ENCODE measurements around the gene CRACR2A.

GRCh38 chr12:3597526-3598210 lies 155.2 kb downstream of the CRACR2A start:
- TF ChIP-seq, protein P1, sequence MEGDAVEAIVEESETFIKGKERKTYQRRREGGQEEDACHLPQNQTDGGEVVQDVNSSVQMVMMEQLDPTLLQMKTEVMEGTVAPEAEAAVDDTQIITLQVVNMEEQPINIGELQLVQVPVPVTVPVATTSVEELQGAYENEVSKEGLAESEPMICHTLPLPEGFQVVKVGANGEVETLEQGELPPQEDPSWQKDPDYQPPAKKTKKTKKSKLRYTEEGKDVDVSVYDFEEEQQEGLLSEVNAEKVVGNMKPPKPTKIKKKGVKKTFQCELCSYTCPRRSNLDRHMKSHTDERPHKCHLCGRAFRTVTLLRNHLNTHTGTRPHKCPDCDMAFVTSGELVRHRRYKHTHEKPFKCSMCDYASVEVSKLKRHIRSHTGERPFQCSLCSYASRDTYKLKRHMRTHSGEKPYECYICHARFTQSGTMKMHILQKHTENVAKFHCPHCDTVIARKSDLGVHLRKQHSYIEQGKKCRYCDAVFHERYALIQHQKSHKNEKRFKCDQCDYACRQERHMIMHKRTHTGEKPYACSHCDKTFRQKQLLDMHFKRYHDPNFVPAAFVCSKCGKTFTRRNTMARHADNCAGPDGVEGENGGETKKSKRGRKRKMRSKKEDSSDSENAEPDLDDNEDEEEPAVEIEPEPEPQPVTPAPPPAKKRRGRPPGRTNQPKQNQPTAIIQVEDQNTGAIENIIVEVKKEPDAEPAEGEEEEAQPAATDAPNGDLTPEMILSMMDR (conservative IDR thresholded peaks at IDR 0.05; ENCODE audit: low read length): no peak
- no peak for TF ChIP-seq EZH2phosphoT487 (IDR thresholded peaks at IDR 0.05; ENCODE audit: borderline replicate concordance, low read depth, low read length)
